ENCODE measurements around the gene ADK.

DNA sequence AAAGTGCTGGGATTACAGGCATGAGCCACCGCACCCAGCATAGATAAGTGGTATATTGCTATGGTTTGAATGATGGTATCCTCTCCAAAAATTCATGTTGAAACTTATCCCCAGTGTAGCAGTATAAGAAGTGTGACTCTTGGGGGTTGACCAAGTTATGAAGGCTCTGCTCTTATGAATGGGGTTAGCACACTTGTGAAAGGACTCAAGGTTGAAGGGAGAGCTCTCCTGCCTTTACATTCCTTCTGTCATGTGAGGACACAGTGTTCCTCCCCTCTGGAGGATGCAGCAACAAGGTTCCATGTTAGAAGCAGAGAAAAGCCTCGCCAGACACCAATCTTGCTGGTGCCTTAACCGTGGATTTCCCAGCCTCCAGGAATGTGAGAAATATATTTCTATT, 58.0 kb downstream of the ADK start:
- TF ChIP-seq CTCF (conservative IDR thresholded peaks at IDR 0.05) (no peak), ZFX (IDR thresholded peaks at IDR 0.05) (no peak)
